Fibroblast of villous mesenchyme (primary cell): ENCODE data around the gene PTPN13. TPM values are rescaled to one million over a fixed set of nuclear protein-coding genes. Genes with fewer than 3 reads are reported as not detected.

Source experiments
- DNase-seq: peaks from one replicate; pipeline ENCODE4 v3.0.0-alpha.2; 2010; ENCODE audit warnings: low read depth
- H3K4me3 ChIP-seq: 2 replicates; pipeline ENCODE4 v1.5.1; 2011; ENCODE audit warnings: low read depth, mild to moderate bottlenecking, low read length
- CTCF ChIP-seq: IDR thresholded peaks from 2 replicates; pipeline ENCODE4 v1.5.1; 2012; ENCODE audit warnings: low read depth, mild to moderate bottlenecking, low read length; ENCODE audit not compliant: insufficient read depth
- total RNA-seq: library from RNA; depleted of rRNA; stranded (reverse); fragments of >200 nt; gene quantifications from 2 replicates; pipeline ENCODE4 v1.2.3, GENCODE V29; 2012

Gene PTPN13
- 68.3 and 73.0 TPM in 2 replicates for total RNA-seq

DNA sequence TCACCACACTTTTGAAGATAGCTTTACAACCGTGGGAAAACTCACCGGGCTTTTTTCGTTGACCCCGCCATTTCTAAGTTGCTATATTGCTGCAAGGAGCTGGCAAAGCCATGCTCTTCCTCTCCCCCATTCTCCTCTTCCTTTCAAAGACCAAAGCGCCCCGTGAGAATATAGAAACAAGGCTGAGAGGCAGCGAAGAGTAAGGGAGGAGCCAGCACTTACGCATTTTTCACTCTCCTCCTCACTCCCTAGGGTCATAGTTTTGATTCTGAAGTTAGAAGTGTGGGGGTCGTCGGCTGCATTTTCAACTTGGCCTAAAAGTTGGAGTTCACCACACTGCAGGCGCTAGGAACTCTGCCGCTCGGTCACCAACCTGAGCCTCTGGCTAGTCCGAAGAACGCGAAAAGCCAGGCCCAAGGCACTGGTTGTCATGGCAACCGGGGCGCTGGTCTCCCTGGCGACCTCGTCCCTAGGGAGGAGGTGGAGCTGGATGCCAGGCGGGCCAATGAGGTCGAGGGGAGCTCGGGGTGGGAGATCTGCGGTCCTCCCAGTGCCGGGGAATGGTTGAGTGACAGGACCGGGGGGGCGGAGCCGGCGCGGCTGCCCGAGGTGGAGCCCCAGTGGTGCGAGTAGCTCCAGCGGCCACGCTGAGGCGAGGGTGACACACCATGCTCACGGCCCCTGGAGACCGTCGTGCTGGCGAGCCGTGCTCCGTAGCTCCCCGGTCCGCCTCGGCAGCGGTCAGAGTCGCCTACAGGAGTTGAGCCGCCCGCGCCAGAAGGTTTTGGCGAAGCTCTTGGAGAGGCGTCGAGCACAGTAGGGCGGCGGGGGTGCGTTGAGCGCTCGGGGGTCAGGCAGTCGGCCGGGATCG is at the start of gene PTPN13:
Gene PTPN13 (plus strand): TSS at position 628 of the 871 bp plus-strand sequence. CDS start 40,942 bp downstream, outside the sequence.
- peak within 1 kb of the TSS; percentile 73 for H3K4me3 ChIP-seq
- peak; percentile 98 for DNase-seq
- TF ChIP-seq CTCF, result no peak

DNA sequence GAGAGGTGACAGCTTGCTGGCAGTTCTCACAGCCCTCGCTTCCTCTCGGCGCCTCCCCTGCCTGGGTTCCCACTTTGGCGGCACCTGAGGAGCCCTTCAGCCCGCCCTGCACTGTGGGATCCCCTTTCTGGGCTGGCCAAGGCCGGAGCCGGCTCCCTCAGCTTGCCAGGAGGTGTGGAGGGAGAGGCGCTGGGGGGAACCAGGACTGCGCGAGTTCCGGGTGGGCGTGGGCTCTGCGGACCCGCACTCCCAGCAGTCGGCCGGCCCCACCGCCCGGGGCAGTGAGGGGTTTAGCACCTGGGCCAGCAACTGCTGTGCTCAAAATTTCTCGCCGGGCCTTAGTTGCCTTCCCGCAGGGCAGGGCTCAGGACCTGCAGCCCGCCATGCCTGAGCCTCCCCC is 47.0 kb upstream of the PTPN13 start:
- TF ChIP-seq CTCF, result no peak
- no peak overlapping the region for H3K4me3 ChIP-seq
- no peak for DNase-seq

GRCh38 chr4:86549163-86549788 is 44.8 kb upstream of the PTPN13 start:
- TF ChIP-seq CTCF, result no peak
- H3K4me3 ChIP-seq, result no peak overlapping the region
- DNase-seq, result no peak

DNA sequence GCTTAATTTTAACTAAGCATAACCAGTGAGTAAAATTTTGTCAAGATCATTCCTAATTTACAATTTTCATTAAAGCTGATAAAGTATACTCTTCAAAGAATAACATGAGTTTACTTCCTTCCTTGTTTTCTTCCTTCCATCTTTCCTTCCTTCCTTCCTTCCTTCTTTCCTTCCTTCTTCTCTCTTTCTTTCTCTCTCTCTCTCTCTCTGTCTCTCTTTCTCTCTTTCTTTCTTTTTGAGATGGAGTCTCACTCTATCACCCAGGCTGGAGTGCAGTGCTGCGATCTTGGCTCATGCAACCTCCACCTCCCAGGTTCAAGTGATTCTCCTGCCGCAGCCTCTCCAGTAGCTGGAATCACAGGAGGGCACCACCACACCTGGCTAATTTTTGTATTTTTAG is 42.7 kb upstream of the PTPN13 start:
- H3K4me3 ChIP-seq, result no peak overlapping the region
- no peak for TF ChIP-seq CTCF
- DNase-seq, result no peak

DNA sequence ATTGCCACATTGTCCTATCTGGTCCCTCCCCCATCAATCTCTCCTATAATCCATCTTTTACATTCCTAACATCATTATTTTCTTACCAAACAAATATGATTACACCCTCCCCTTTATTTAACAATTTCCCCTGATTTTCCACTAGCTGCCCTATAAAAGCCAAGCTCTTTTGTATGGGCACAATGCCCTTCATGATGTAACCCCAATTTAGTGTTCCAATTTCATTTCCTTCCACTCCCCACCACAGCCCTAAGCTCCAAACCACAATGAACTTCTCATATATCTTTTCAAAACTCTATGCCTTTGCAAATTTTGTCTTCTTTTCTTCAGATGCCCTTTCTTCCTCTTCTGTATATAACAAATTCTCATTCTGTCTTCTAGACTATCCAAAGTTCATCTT is 39.5 kb upstream of the PTPN13 start:
- TF ChIP-seq CTCF, result no peak
- no peak overlapping the region for H3K4me3 ChIP-seq
- DNase-seq, result no peak

- DNase-seq, result peak; percentile 34
- no peak overlapping the region for H3K4me3 ChIP-seq
- no peak for TF ChIP-seq CTCF
Measured at GRCh38 chr4:86556791-86557415, 37.2 kb upstream of the PTPN13 start.
